HG02588 (cell line): ENCODE measurements around the gene OBSL1.
A peak's percentile ranks its signal among the peaks of the same experiment; 100 is the strongest.

ENCODE experiments used
- ATAC-seq: cut with Tn5 transposase; IDR thresholded peaks from one replicate; pipeline ENCODE4 v1.9.1; 2021; ENCODE audit warnings: mild to moderate bottlenecking, moderate library complexity; ENCODE audit not compliant: unreplicated experiment

Gene OBSL1

DNA sequence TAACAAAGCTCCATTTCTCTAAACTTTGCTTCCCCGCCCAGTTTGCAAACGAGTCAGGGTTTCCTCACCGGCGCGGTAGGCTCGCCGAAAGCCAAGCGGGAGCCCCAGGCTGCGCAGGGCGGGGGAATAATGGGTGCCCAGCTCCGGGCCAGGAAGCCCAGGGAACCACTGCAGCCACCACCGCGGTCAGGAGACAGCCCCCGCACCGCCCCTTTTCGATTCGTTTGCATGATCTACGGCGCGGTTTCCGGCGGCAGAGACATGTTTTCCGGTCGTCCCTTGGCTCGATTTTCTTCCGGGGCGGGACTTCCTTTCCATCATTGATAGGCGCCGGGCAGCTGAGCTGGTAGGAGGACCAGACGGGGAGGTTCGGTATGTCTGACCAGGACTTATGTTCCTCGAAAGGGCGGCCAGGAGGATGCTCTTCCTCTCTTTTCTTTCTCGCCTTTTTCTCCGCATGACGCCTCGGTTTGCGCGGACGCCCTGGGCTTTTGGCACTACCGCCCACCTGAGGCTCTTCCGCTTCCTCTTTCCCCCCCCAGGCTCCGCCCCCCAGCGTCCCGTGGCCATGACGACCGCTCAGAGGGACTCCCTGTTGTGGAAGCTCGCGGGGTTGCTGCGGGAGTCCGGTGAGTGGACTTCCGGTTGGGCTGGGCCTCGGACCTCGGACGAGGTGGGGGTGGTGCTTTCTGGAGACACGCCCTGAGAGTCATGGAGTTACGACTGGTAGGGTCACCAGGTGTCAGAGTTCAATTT is 26.4 kb upstream of the OBSL1 start, which contains the start of gene STK11IP:
TSS of gene STK11IP (plus strand) at position 306 of the 756 bp plus-strand sequence. CDS start at position 569, 263 bp downstream.
- peak; percentile 90 for ATAC-seq

DNA sequence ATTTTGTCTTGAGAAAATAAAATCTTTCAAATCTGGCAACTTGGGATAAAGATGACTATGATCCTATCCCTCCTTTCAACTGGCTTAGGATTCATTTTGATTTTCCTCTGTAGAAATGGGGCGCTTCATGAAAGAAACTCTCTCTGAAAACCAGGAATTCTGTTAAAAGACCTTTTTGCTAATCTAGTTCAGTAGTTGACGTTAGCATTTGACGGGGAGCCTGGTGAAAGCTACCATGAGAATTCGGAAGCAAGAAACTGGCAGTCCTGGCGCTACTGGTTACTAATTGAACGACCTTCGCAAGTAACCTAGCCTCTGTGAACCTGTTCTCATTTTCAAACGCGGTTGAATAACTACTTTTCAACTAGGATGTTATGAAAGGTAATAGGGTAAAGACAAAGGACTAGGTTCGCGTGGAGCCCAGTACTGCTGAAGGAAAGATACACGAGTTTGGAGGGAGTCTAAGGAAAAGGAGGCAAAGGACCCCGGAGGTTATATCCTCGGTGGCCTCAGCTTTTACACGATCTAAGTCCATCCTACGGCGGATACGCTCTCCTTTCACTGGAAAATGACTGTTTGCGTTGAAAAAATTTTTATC is 25.7 kb upstream of the OBSL1 start:
- ATAC-seq, result peak; percentile 4

DNA sequence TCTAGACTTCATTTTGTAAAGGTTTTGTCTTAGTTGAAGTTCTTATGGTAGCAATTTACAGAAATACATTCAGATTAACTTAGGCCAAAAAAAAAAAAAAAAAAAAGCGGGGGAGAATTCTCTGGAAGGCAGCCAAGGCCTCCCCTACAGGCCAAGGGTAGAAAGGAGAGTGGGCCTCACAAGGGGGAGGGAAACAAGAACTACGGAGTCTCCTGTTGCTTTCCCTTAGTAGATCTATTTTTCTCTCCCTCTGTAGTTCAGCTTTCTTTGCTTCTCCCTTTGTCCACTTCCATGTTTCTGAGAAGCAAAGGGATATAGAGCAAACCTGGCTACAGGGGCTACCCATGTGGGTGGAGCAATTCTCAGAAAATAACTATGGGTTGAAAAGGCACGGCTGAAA is 23.9 kb upstream of the OBSL1 start:
- no peak for ATAC-seq

DNA sequence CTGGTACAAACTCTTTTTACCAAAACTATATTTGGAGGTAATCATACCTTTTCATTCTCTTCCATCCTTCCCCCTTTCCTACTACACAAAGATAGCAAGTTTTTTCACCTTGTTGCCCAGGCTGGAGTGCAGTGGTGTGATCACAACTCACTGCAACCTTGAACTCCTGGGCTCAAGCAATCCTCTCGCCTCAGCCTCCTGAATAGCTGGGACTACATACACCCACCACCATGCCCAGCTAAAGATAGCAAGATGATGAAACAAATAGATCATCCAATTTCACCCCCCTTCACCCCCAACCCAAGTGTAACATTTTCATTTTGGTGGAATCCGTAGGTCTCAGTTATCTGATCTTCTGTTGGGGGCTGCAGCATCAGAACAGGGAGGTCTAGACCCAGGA is 21.8 kb upstream of the OBSL1 start:
- no peak for ATAC-seq

DNA sequence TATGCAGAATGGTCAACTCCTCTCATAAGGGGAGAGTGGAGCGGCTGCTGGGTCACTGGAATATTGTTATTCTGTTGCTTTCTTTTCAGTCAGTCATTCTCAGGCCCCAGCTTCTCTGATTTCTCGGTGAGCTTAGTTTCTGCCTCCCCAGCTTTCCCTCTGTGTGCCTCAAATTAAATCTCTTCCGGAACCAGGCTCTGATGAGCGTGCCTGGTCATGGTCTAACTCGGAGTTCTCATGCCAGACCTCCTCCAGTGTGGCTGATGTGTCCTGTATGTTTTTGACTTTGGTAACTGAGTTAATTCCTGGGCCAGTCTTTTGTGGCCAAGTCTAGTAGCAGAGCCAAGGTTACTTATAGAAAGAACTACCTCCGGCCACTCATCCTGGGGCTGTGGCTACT is 21.4 kb upstream of the OBSL1 start:
- ATAC-seq, result no peak

DNA sequence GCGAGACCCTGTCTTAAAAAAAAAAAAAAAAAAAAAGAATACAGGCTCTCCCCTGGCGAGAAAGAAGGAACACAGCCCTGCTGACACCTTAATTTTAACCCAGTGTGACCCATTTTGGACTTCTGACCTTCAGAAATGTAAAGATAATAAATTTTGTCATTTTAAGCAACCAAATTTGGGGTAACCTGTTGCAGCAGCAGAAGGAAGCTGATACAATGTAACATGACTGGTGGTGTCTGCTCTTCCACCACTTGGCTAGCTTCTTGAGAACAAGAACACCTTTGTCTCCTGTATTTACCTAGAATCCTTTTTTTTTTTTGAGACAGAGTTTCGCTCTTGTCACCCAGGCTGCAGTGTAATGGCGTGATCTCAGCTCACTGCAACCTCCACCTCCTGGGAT is 19.8 kb upstream of the OBSL1 start:
- ATAC-seq, result no peak

DNA sequence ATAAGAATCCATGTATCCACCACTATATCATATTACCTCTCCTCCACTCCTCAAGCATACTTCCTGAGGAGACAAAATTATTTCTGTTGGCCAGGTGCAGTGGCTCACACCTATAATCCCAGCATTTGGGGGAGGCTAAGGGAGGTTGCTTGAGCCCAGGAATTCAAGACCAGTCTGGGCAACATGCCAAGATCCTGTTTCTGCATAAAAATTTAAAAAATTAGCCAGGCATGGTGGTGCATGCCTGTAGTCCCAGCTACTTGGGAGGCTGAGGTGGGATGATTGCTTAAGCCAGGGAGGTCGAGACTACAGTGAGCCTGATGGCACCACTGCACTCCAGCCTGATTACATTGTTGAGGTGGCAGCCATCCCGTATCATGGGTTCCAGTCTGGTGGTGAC is 10.0 kb upstream of the OBSL1 start:
- no peak for ATAC-seq

DNA sequence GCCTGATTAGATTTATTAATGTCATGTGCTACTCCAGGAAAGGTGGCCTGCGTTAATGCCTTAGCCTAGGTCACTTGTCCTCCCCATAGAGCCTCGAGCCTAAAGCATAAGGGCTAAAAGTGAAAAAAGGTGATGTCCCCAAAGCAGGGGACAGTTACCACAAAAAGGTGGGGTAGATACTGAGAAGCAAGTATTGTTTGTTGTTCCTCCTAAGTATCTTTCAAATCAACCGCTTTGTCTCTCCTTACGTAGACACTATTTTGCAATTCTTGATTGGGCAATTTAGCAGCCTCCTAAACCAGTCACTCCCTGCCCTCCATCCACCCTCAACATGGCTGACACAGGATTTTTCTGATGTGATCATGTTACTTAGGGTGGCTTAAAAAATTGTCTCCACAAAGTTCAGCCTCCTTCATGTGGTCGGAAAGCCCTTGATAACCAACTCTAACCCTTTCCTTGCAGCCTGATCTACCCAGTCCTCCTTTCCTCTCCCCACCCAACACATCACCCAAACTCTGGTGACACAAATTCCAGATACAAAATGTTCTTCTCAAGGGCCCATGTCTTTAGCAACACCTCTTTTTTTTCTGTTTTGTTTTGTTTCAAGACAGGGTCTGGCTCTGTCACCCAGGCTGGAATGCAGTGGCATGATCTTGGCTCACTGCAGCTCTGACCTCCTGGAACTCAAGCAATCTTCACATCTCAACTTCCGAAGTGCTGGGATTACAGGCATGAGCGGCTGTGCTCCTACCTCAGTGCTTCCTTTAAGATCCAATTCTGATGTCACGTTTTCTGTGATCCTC is 7.7 kb upstream of the OBSL1 start:
- no peak for ATAC-seq

DNA sequence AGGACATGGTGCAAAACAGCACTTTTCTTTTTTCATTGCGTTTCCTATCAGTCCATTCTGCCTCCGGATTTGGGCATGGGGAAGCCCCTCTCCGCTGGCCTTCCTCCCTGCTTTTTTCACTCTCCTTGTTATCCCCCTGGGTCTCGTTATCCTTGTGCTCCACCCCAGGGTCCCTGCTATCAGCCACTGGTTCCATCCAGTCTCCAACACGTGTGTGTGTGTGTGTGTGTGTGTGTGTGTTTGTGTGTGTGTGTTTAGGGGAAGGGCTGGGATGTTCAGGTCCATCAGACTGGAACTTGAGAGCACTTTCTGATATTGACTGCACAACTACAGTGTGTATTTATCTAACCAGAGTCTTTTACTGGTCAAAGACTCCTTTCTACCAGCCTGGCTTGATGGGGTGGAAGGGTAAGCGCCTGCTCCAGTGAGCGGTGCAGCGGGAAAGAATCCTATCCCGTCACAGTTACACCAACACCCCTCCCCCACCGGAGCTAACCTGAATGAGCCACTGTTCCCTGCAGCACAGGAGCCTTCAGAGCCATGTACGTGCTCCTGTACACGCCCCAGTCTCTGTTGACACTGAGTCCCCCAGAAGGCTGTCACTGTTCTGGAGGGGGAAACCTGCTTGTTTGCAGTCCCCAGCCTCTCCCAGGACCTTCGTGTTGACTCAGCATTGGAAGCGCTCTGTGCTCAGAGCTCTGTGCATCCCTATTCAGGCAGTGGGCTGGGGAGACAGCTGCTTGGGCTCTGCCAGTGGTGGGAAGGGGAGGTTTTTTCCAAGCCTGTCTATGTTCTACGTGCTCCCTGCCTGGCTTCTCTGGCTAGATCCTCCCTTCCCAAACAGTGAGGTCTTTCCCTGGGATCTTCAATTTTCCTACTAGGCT is 5.4 kb upstream of the OBSL1 start:
- ATAC-seq, result no peak

DNA sequence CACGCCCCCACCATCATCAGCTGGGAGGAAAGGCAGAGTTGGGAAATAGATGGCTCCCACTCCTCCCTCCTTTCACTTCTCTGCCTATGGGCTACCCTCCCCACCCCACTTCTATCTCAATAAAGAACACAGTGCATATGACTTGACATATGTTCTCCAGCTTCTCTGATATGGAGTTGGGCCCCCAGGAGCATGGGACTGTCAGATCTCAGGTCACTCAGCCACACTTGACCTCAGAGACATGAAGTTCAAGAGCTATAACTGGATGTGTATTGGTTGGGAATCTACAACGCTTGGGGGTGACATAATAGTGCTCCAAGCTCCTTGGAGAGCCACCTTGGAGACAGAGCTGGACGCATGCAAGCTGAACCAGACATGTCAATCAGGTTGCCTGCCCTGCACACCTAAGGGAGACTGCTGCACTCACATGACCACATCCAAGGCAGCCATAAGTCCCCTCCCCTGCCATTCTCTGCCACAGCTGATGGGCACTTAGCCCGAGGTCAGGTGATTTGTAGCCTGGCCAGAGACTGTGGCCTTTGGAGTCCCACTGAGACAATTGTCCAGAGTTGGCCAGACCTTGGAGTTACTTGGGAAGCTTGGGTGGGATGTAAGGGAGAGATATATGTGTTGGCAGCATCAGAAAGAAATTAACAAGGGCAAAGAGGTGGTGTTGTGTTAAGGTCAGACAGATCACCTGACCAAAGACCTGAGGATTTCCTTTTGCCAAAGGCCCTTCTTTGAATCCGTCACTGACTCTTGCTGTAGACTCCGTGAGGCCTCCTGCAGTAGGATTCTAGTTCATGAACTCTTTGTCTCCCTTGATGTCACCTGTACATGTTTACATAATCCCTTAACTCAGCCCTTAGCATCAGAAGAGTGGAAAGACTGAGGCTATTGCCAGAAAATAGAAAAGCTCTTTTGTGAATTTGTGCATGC is 4.5 kb upstream of the OBSL1 start:
- no peak for ATAC-seq

DNA sequence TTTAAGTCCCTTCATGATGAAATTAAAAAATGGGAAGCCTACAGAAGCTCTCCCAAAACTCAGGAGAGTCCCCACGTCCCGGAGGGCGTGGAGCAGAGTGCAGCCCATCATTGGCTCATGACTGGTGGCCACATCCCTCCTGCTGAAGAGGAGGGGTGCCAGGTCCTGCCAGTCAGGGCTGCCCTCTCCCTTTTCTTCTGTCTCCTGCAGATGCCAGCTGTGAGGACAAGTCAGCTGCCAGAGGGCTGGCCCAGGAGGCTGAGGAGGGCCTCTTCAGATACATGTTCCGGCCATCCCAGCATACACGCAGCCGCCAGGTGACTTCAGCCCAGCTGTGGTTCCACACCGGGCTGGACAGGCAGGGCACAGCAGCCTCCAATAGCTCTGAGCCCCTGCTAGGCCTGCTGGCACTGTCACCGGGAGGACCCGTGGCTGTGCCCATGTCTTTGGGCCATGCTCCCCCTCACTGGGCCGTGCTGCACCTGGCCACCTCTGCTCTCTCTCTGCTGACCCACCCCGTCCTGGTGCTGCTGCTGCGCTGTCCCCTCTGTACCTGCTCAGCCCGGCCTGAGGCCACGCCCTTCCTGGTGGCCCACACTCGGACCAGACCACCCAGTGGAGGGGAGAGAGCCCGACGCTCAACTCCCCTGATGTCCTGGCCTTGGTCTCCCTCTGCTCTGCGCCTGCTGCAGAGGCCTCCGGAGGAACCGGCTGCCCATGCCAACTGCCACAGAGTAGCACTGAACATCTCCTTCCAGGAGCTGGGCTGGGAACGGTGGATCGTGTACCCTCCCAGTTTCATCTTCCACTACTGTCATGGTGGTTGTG is 3.4 kb upstream of the OBSL1 start:
- no peak for ATAC-seq

DNA sequence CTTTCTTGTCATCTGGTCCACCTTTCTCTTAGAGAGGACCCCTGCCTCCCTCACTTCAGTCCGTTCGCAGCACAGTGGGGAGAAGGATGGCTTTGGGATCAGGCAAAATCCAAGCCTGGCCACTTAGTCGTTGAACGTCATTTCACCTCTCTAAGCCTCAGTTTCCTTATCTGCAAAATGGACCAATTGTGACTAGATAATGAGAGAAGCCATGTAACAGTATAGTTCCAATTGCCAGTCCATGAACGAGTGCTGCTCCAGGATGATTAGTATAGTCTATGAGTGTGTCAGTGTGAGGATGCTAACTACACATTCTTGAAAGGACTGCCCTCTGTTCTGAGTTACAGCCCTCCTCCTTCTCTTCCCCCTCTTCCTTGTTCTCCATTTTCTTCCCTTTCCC is 1.8 kb upstream of the OBSL1 start:
- no peak for ATAC-seq

DNA sequence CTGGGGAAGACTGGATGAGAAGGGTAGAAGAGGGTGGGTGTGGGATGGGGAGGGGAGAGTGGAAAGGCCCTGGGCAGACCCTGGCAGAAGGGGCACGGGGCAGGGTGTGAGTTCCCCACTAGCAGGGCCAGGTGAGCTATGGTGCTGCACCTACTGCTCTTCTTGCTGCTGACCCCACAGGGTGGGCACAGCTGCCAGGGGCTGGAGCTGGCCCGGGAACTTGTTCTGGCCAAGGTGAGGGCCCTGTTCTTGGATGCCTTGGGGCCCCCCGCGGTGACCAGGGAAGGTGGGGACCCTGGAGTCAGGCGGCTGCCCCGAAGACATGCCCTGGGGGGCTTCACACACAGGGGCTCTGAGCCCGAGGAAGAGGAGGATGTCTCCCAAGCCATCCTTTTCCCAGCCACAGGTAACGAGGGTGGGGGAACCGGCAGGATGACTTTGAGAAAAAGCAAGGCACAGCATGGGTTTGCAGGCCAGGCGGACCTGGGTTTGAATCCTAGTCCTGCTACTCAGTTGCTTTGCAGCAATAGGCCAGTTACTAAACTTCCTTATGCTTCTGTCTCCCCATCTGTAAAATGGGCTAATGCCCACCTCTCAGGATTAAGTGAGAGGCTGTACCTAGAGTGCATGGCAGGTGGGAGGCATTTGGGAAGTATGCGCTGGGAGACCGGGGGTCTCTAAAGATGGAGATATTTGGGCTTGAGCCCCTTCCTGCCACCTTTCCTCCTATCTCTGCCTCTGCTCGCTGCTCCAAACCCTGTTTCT is 1.1 kb upstream of the OBSL1 start, which contains the start of gene INHA:
TSS of gene INHA (plus strand) at position 74 of the 765 bp plus-strand sequence. CDS start at position 139, 65 bp downstream.
- ATAC-seq, result no peak

DNA sequence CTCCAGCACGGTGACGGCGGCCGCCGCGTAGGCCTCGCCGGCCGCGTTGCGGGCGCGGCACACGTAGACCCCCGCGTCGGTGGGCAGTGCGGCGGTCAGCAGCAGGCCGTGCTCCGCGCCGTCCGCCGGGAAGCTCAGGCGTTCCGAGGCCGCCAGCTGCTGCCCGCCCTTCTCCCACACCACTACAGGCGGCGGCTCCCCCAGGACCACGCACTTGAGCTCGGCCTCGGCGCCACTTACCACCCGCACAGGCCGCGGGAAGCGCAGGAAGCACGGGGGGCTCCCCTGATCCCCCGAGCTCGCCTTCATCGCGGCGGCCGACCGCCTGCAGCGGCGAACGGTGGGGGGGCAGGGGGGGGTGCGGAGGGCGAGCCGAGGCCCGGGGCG is 422 bp downstream of the OBSL1 start:
- ATAC-seq, result no peak

DNA sequence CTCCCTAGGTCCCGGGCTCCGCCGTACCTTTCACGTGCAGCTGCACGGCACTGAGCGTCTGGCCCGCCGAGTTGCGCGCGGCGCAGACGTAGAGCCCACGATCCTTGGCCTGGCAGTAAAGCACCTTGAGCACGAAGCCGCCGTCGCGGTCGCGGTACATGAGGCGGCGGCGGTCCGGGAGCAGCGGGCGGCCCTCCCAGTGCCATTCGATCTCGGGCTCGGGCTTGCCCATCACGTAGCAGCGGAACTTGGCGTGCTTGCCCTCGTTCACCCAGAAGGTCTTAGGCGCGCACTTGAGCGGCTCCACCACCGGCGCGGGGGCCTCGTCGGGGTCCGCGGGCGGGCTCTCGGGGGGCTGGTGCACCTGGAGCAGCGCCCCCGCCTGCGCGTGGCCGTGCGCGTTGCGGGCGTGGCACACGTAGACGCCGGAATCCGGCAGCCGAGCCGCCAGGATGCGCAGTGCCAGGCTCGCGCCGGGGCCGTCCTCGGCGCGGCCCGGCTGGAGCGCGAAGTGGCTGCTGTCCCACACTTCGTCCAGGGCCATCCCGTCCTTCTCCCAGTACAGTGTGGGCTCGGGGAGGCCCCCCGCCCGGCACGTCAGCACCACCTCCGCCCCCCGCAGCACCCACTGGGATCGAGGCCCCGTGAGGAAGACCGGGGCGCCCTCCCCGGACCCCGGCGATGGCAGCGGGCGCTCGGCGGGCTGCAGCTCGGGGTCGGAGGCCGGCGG is 980 bp downstream of the OBSL1 start:
- no peak for ATAC-seq

DNA sequence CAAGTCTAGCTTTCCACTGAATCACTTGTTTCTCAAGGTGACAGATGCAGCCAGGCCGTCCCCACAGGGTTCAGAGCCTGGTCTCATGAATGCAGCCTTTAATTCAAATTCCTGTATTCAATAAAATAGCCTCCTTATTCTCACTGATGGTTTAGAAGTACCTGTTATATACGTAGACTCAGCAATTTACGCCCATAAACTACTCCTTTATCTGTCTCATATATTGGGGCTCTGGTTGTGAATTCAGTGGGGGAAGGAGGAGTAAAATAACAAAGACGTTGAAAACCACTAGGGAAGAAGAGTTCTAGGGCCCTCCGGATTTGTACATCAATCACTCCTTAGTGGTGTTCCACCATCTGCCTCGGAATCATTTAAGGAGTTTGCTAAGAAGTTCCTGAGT is 1.7 kb downstream of the OBSL1 start:
- no peak for ATAC-seq

DNA sequence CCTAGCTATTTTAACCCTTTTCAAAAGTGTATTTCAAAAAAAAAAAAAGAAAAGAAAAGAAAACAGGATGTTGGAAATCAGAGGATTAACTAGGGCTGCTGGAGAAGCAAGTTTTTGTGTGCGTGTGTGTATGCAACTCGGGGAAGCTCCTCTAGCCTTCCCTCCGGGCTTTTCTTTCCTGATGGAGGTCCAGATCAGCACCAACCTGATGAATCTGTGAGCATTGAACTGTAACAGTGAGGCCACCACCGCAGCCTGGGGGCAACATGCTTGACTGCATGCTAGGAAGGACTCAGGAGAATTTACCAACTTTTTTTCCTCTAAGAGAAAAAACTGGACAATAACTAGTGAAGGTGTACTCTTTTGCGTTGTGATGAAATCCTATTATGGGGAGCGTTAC is 2.3 kb downstream of the OBSL1 start:
- ATAC-seq, result no peak
